IMR-90 (cell line): ENCODE data around the gene CUX1. TPM values are rescaled to one million over a fixed set of nuclear protein-coding genes. Genes with fewer than 3 reads are reported as not detected.
"Not testable (repeated sequence)": the region's sequence is repeated elsewhere in the genome, so short reads cannot be mapped to it uniquely, and the experiment has no call there.

Source experiments
- ATAC-seq: fragments of 200-7000 bp; cut with Tn5 transposase; 2 replicates; pipeline ENCODE4 v1.9.1; 2020; ENCODE audit warnings: low read depth, mild to moderate bottlenecking, moderate library complexity
- BruUV-seq: library from RNA; stranded (reverse); fragments of 400-500 nt; replicated peaks from 2 replicates; lab custom pipeline; 2021; lab: Mats Ljungman, UMichigan
- CTCF ChIA-PET: fragments of 300-600 bp; formaldehyde crosslinking; extraction: SDS; loops from one replicate; lab custom pipeline; 2021; ENCODE audit warnings: antibody characterized with exemption; lab: Yijun Ruan, JAX
- POLR2A ChIA-PET: fragments of 300-600 bp; sonication (Branson Sonifier 250); formaldehyde crosslinking; loops from one replicate; lab custom pipeline; 2022; ENCODE audit warnings: antibody characterized with exemption; ENCODE audit not compliant: unreplicated experiment; lab: Charles Lee
- DNase-seq: peaks from one replicate; pipeline ENCODE4 v3.0.0; 2013
- H2AFZ ChIP-seq: replicated peaks from 2 replicates; pipeline ENCODE3; 2013; ENCODE audit warnings: low read length, mild to moderate bottlenecking; ENCODE audit not compliant: poor library complexity
- H2AK5ac ChIP-seq: 2 replicates; pipeline ENCODE4 v1.6.1; 2013; ENCODE audit warnings: low read depth, low read length, inconsistent platforms
- H2AK9ac ChIP-seq: replicated peaks from 2 replicates; pipeline ENCODE3; 2013; ENCODE audit warnings: mild to moderate bottlenecking, low read depth, low read length, moderate library complexity; ENCODE audit not compliant: poor library complexity
- H2BK120ac ChIP-seq: 2 replicates; pipeline ENCODE4 v1.6.1; 2013; ENCODE audit warnings: low read depth, low read length, inconsistent platforms
- H2BK15ac ChIP-seq: 3 replicates; pipeline ENCODE4 v1.6.1; 2013; ENCODE audit warnings: low read depth, low read length, inconsistent platforms
- H2BK20ac ChIP-seq: 2 replicates; pipeline ENCODE4 v1.6.1; 2013; ENCODE audit warnings: low read depth, mild to moderate bottlenecking, inconsistent platforms, low read length, moderate library complexity
- H2BK5ac ChIP-seq: 2 replicates; pipeline ENCODE4 v1.6.1; 2013; ENCODE audit warnings: mild to moderate bottlenecking, low read depth, low read length, inconsistent platforms; ENCODE audit not compliant: poor library complexity, severe bottlenecking
- H3K14ac ChIP-seq: replicated peaks from 2 replicates; pipeline ENCODE4 v1.6.1; 2013; ENCODE audit warnings: low read depth, low read length, inconsistent platforms
- H3K18ac ChIP-seq: 2 replicates; pipeline ENCODE4 v1.6.1; 2013; ENCODE audit warnings: low read depth, low read length, control low read depth
- H3K23ac ChIP-seq: 2 replicates; pipeline ENCODE4 v1.6.1; 2013; ENCODE audit warnings: low read depth, low read length, inconsistent platforms
- H3K27ac ChIP-seq: 2 replicates; pipeline ENCODE4 v1.5.1; 2013; ENCODE audit warnings: mild to moderate bottlenecking, control low read depth, low read length; ENCODE audit not compliant: insufficient read depth
- H3K27me3 ChIP-seq: 2 replicates; pipeline ENCODE4 v1.6.1; 2013; ENCODE audit warnings: low read length; ENCODE audit not compliant: control insufficient read depth, insufficient read depth
- H3K36me3 ChIP-seq: 2 replicates; pipeline ENCODE4 v1.6.1; 2013; ENCODE audit warnings: low read length, mixed read lengths; ENCODE audit not compliant: control insufficient read depth, insufficient read depth
- H3K4ac ChIP-seq: 2 replicates; pipeline ENCODE4 v1.6.1; 2013; ENCODE audit warnings: low read depth, low read length, inconsistent platforms
- H3K4me1 ChIP-seq: 2 replicates; pipeline ENCODE4 v1.6.1; 2013; ENCODE audit warnings: low read length, mixed read lengths; ENCODE audit not compliant: control insufficient read depth, insufficient read depth
- H3K4me2 ChIP-seq: 2 replicates; pipeline ENCODE4 v1.6.1; 2013; ENCODE audit warnings: low read depth, mild to moderate bottlenecking, control low read depth, low read length, moderate library complexity
- H3K4me3 ChIP-seq: 2 replicates; pipeline ENCODE4 v1.5.1; 2013; ENCODE audit warnings: low read depth, mild to moderate bottlenecking, control low read depth, low read length, moderate library complexity; ENCODE audit not compliant: insufficient read depth
- H3K56ac ChIP-seq: 2 replicates; pipeline ENCODE4 v1.6.1; 2013; ENCODE audit warnings: low read length, inconsistent platforms; ENCODE audit not compliant: insufficient read depth; ENCODE audit errors: extremely low read depth
- H3K79me1 ChIP-seq, 2 experiments: 2 replicates each; pipeline ENCODE4 v1.6.1; 2013; ENCODE audit warnings: low read length in 2 of 2, inconsistent platforms in 1 of 2, low read depth in 1 of 2
- H3K9ac ChIP-seq: 2 replicates; pipeline ENCODE4 v1.6.1; 2013; ENCODE audit warnings: low read depth, low read length, control low read depth
- H3K9me1 ChIP-seq: 2 replicates; pipeline ENCODE4 v1.6.1; 2013; ENCODE audit warnings: low read length, inconsistent platforms; ENCODE audit not compliant: insufficient read depth
- H3K9me3 ChIP-seq: 2 replicates; pipeline ENCODE4 v1.6.1; 2013; ENCODE audit warnings: low read length; ENCODE audit not compliant: control insufficient read depth, insufficient read depth
- H4K20me1 ChIP-seq: 2 replicates; pipeline ENCODE4 v1.6.1; 2013; ENCODE audit warnings: low read length, inconsistent platforms; ENCODE audit not compliant: insufficient read depth
- H4K5ac ChIP-seq: 2 replicates; pipeline ENCODE4 v1.6.1; 2013; ENCODE audit warnings: mild to moderate bottlenecking, low read depth, low read length, control low read depth
- H4K8ac ChIP-seq, 2 experiments: 2 replicates each; pipeline ENCODE4 v1.6.1; 2013; ENCODE audit warnings: low read depth in 2 of 2, low read length in 2 of 2, control low read depth in 1 of 2, inconsistent platforms in 1 of 2
- H4K91ac ChIP-seq: 2 replicates; pipeline ENCODE4 v1.6.1; 2013; ENCODE audit warnings: low read depth, low read length, inconsistent platforms; ENCODE audit not compliant: insufficient read depth
- MAFK ChIP-seq: IDR thresholded peaks from 2 replicates; pipeline ENCODE4 v1.6.1; 2012; ENCODE audit warnings: low read depth, low read length, improper control_type of control experiment
- MAZ ChIP-seq: IDR thresholded peaks from 2 replicates; pipeline ENCODE4 v1.6.1; 2012; ENCODE audit warnings: low read depth, mild to moderate bottlenecking, low read length, improper control_type of control experiment, moderate library complexity, borderline replicate concordance
- POLR2A ChIP-seq: IDR thresholded peaks from 2 replicates; pipeline ENCODE4 v1.6.1; 2012; ENCODE audit warnings: mild to moderate bottlenecking, low read depth, low read length
- RCOR1 ChIP-seq: IDR thresholded peaks from 2 replicates; pipeline ENCODE4 v1.6.1; 2012; ENCODE audit warnings: mild to moderate bottlenecking, low read length, improper control_type of control experiment; ENCODE audit not compliant: insufficient replicate concordance
- RFX5 ChIP-seq: IDR thresholded peaks from 2 replicates; pipeline ENCODE4 v1.8.0; 2012; ENCODE audit warnings: low read depth, mild to moderate bottlenecking, low read length, moderate library complexity
- WGBS, 2 experiments: methylation state at CpG; one replicate each; pipeline versions ENCODE4 v1.1.5 to v1.1.7; 2013; ENCODE audit warnings: missing lambda C conversion rate in 2 of 2; ENCODE audit not compliant: insufficient read length in 1 of 2; ENCODE audit errors: extremely low coverage in 2 of 2; 5-methylcytosine and 5-hydroxymethylcytosine counted together
- dilution Hi-C: fragments of 300-500 bp; cut with HindIII; formaldehyde crosslinking; loops from one replicate; pipeline ENCODE4 v1.14.3; 2018; ENCODE audit warnings: low sequenced_read_pairs; ENCODE audit not compliant: unreplicated experiment
- in situ Hi-C: fragments of 300-500 bp; cut with MboI; formaldehyde crosslinking; loops from 3 replicates; pipeline ENCODE4 v1.14.3; 2019; ENCODE audit warnings: low sequenced_read_pairs, inconsistent platforms, mixed read lengths
- intact Hi-C: fragments of 100-400 bp; cut with micrococcal nuclease; formaldehyde crosslinking; loops from 2 replicates; pipeline ENCODE4 v1.10.0; 2022
- polyA plus RNA-seq, 3 experiments: library from polyadenylated mRNA; depleted of rRNA; stranded (reverse); fragments of >200 nt; gene quantifications; 2 replicates each; pipeline ENCODE4 v1.2.3, GENCODE V29; 2012; ENCODE audit warnings: low replicate concordance in 1 of 3
- total RNA-seq: library from RNA; depleted of rRNA; stranded (reverse); fragments of >200 nt; gene quantifications from 2 replicates; pipeline ENCODE4 v1.2.3, GENCODE V29; 2012

Gene CUX1
- total and polyA plus RNA-seq, 2 of the 4 experiments (the other 2 are of a cell fraction) = 19.7 to 46.4 TPM

DNA sequence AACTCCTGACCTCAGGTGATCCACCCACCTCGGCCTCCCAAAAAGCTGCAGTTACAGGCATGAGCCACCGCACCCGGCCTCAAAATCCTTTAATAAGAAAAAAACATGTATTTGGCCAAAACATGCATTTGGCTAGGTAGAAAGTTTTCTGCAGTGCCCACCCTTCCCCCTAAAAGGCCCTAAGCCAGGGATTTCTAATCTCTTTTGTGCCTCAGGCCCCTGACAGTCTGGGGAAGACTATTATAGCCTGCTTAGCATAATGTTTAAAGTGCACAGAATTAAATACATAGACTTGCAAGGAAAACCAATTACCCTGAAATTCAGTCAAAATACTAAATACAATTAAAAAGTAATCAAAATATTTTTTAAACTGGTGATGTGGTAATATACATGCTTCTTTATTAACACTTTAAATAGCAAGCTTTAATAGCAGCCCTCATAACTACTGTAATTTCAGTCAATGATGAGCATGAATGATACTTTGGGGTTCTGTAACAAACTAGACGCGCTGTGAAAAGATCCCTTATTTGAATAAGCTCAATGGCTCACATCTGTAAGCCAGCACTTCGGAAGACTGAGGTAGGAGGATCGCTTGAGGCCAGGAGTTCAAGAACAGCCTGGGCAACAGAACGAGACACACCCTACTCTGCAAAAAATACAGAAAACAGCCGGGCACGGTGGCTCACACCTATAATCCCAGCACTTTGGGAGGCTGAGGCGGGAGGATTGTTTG is 508.9 kb downstream of the CUX1 start:
- dilution Hi-C loops = no loop called here
- no peak overlapping the region for H2BK20ac ChIP-seq
- H2AFZ ChIP-seq = no peak overlapping the region
- in situ Hi-C loops = no loop called here
- ATAC-seq = no peak
- no peak overlapping the region for H3K14ac ChIP-seq
- H2BK5ac ChIP-seq = no peak overlapping the region
- no peak overlapping the region for H3K4me2 ChIP-seq
- H2BK120ac ChIP-seq = no peak overlapping the region
- H3K4ac ChIP-seq = no peak overlapping the region
- no peaks in the 10 kb centered on the region for H3K36me3 ChIP-seq
- no peak overlapping the region for H3K9ac ChIP-seq
- no peak overlapping the region for H2AK9ac ChIP-seq
- no peak for DNase-seq
- no peak overlapping the region for H3K23ac ChIP-seq
- no peak overlapping the region for H2AK5ac ChIP-seq
- H4K5ac ChIP-seq = no peak overlapping the region
- no peak overlapping the region for H3K4me3 ChIP-seq
- H4K8ac ChIP-seq = no peak overlapping the region
- BruUV-seq = no TSS peak
- no peak overlapping the region for H4K91ac ChIP-seq
- no peak overlapping the region for H3K27ac ChIP-seq
- WGBS, 2 experiments = 80% methylated on average over 1 of the region's 11 CpGs; no CpG with 5 or more reads in 1 of the 2 experiments
- peaks cover 10% of the 10 kb centered on the region for H3K27me3 ChIP-seq
- H4K20me1 ChIP-seq = no peaks in the 10 kb centered on the region
- intact Hi-C loops = no loop called here
- H3K79me1 ChIP-seq = no peaks in the 10 kb centered on the region
- no peak overlapping the region for H3K56ac ChIP-seq
- ChIA-PET CTCF (no interaction called here), POLR2A (no interaction called here)
- H3K9me3 ChIP-seq = no peaks in the 10 kb centered on the region
- H3K4me1 ChIP-seq = no peaks in the 10 kb centered on the region
- H2BK15ac ChIP-seq = no peak overlapping the region
- H3K18ac ChIP-seq = no peak overlapping the region
- no peaks in the 10 kb centered on the region for H3K9me1 ChIP-seq
- TF ChIP-seq RCOR1 (no peak), MAFK (no peak), RFX5 (no peak), MAZ (no peak), POLR2A (no peak)

DNA sequence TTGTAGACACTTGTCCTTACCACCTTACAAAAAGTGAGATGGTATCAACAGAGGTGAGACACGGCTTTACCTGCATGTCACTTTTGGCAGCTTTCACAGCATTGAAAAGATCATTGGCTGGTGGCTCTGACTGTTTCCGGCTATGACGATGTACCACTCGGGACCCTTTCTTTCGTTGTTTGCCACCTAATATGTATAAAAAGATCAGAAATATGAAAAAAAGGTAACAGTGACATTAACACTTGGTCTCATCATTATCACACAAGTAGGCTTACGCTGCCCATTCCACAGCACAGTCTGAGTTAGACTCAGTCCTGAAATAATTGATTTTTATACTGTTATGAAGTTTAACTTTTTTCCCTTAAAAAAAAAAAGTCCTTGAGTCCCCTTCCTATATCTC is 509.8 kb downstream of the CUX1 start:
- dilution Hi-C loops, BruUV-seq, H4K91ac ChIP-seq, H3K23ac ChIP-seq, H3K27ac ChIP-seq, H3K14ac ChIP-seq, H2AFZ ChIP-seq, H2BK5ac ChIP-seq, H3K9me3 ChIP-seq, H3K56ac ChIP-seq, H3K4me2 ChIP-seq, H3K18ac ChIP-seq, H3K79me1 ChIP-seq, in situ Hi-C loops, H2AK5ac ChIP-seq, CTCF ChIA-PET, H3K9me1 ChIP-seq, H2AK9ac ChIP-seq, H3K4me1 ChIP-seq, H2BK120ac ChIP-seq, ATAC-seq, H3K4ac ChIP-seq, H4K20me1 ChIP-seq, H3K9ac ChIP-seq, H4K8ac ChIP-seq, H4K5ac ChIP-seq, POLR2A ChIA-PET, DNase-seq, intact Hi-C loops, H3K36me3 ChIP-seq, H2BK15ac ChIP-seq, H2BK20ac ChIP-seq, H3K4me3 ChIP-seq: not testable (repeated sequence)
- peaks cover 13% of the 10 kb centered on the region for H3K27me3 ChIP-seq
- WGBS, 2 experiments = 83% methylated on average over 1 of the region's 6 CpGs; no CpG with 5 or more reads in 1 of the 2 experiments
